ENCODE results near the gene TBC1D16.
"Not testable (repeated sequence)": the region's sequence is repeated elsewhere in the genome, so short reads cannot be mapped to it uniquely, and the experiment has no call there.

The TBC1D16 gene

GRCh38 chr17:79960788-79961522 is 74.7 kb downstream of the TBC1D16 start:
- no peaks in the 10 kb centered on the region for H3K4me1 ChIP-seq (ENCODE audit: control insufficient read depth in 1 of 2, insufficient read depth in 1 of 2, low read depth in 1 of 2, low read length in 1 of 2)
- no peak overlapping the region for H3K4me3 ChIP-seq (ENCODE audit: low read depth in 1 of 2, low read length in 1 of 2)
- no peaks in the 10 kb centered on the region for H3K36me3 ChIP-seq

DNA sequence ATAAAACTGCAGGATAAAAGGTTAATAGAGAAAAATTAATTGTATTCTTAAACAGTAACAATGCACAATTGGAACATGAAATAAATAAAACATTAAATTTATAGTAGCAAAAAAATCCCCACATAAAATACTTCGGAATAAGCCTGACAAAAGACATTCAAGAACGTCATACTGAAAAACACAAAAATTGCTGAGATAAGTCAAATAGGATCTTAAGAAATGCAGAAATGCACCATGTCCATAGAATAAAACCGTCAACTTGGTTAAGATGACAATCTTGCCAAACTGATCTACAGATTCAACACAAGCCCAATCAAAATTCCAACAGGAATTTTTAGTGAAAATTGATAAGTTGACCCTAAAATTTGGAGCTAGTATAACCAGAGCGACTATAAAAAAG is 76.6 kb downstream of the TBC1D16 start:
- peaks cover 5% of the 10 kb centered on the region for H3K27me3 ChIP-seq
- H3K4me3 ChIP-seq (ENCODE audit: low read depth in 1 of 2, low read length in 1 of 2) = no peak overlapping the region
- TF ChIP-seq, protein P1, sequence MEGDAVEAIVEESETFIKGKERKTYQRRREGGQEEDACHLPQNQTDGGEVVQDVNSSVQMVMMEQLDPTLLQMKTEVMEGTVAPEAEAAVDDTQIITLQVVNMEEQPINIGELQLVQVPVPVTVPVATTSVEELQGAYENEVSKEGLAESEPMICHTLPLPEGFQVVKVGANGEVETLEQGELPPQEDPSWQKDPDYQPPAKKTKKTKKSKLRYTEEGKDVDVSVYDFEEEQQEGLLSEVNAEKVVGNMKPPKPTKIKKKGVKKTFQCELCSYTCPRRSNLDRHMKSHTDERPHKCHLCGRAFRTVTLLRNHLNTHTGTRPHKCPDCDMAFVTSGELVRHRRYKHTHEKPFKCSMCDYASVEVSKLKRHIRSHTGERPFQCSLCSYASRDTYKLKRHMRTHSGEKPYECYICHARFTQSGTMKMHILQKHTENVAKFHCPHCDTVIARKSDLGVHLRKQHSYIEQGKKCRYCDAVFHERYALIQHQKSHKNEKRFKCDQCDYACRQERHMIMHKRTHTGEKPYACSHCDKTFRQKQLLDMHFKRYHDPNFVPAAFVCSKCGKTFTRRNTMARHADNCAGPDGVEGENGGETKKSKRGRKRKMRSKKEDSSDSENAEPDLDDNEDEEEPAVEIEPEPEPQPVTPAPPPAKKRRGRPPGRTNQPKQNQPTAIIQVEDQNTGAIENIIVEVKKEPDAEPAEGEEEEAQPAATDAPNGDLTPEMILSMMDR (IDR thresholded peaks at IDR 0.05) = no peak
- no peaks in the 10 kb centered on the region for H3K9me3 ChIP-seq
- no peaks in the 10 kb centered on the region for H3K36me3 ChIP-seq
- no peak overlapping the region for H3K27ac ChIP-seq
- H3K4me1 ChIP-seq (ENCODE audit: control insufficient read depth in 1 of 2, insufficient read depth in 1 of 2, low read depth in 1 of 2, low read length in 1 of 2) = no peaks in the 10 kb centered on the region

More at GRCh38 chr17:79960788-79961522, 74.7 kb downstream of the TBC1D16 start:
- H3K27ac ChIP-seq = no peak overlapping the region
- H3K27me3 ChIP-seq = peaks cover 12% of the 10 kb centered on the region
- no peaks in the 10 kb centered on the region for H3K9me3 ChIP-seq
- TF ChIP-seq, protein P1 (IDR thresholded peaks at IDR 0.05) = no peak

GRCh38 chr17:79956853-79957252 is 78.8 kb downstream of the TBC1D16 start:
- Histone ChIP-seq H3K36me3 (no peaks in the 10 kb centered on the region), H3K4me1 (ENCODE audit: control insufficient read depth in 1 of 2, insufficient read depth in 1 of 2, low read depth in 1 of 2, low read length in 1 of 2) (no peaks in the 10 kb centered on the region), H3K27me3 (peaks cover 1% of the 10 kb centered on the region), H3K27ac (no peak overlapping the region), H3K4me3 (ENCODE audit: low read depth in 1 of 2, low read length in 1 of 2) (no peak overlapping the region), H3K9me3 (no peaks in the 10 kb centered on the region)
- TF ChIP-seq, protein P1 (IDR thresholded peaks at IDR 0.05) = no peak

GRCh38 chr17:79956441-79956735 is 79.3 kb downstream of the TBC1D16 start:
- not testable (repeated sequence) for H3K27me3 ChIP-seq; H3K4me1 ChIP-seq (ENCODE audit: control insufficient read depth in 1 of 2, insufficient read depth in 1 of 2, low read depth in 1 of 2, low read length in 1 of 2); H3K27ac ChIP-seq; H3K36me3 ChIP-seq; H3K9me3 ChIP-seq; H3K4me3 ChIP-seq (ENCODE audit: low read depth in 1 of 2, low read length in 1 of 2)

DNA sequence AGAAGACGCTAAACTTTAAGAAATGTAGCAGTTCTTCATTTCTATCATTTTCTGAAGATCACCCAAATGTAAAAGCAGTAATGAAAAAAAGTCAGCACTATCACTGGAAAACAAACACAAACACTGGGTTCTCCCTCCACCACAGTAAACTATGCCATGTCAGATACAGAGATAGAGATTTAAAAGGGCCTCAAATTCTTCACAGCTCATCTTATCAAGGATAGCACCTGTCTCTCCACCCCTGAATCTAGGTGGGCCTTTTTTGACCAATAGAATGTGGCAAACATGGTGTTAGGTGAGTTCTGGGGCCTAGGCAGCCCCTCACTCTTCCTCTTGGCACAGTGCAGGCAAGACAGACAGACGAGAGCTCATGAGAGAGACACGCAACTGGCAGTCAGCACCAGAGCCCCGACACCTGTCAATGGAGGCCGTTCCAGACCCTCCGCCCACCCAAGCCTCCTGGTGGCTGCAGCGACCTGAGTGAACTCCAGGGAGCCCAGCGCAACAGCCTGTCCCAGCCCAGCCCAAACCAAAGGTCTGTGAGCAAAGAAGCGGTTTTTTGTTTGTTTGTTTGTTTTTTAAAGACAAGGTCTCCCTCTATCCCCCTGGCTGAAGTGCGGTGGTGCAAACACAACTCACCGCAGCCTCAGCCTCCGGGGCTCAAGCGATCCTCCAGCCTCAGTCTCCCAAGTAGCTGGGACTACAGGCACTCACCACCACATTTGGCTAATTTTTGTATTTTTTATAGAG is 79.8 kb downstream of the TBC1D16 start:
- Histone ChIP-seq H3K27me3 (peaks cover 7% of the 10 kb centered on the region), H3K4me3 (ENCODE audit: low read depth in 1 of 2, low read length in 1 of 2) (no peak overlapping the region)
- TF ChIP-seq, protein P1 (IDR thresholded peaks at IDR 0.05) = no peak

DNA sequence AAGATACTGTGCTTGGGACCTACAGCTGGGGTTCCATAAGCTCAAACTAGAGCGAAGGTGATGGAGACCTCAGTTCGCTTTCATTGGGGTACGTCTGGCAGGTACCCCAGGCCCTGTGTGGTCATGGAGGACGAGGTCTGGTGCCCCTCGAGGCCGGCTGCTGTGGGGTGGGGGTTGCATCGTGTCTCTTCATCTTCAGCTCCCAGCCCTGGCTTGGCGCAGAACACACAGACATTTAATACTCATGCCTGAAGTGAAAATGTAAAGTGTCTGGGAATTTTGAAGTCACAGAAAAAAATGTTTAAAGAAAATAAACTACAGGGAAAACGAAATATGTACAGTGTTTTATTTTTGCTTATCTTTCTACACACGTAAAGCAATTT is 80.5 kb downstream of the TBC1D16 start:
- Histone ChIP-seq H3K9me3 (no peaks in the 10 kb centered on the region), H3K4me1 (ENCODE audit: control insufficient read depth in 1 of 2, insufficient read depth in 1 of 2, low read depth in 1 of 2, low read length in 1 of 2) (no peaks in the 10 kb centered on the region), H3K36me3 (no peaks in the 10 kb centered on the region), H3K27me3 (peaks cover 14% of the 10 kb centered on the region), H3K4me3 (ENCODE audit: low read depth in 1 of 2, low read length in 1 of 2) (no peak overlapping the region), H3K27ac (no peak overlapping the region)
- TF ChIP-seq, protein P1 (IDR thresholded peaks at IDR 0.05) = no peak

More for the DNA sequence above, 79.8 kb downstream of the TBC1D16 start:
- no peaks in the 10 kb centered on the region for H3K9me3 ChIP-seq
- no peak overlapping the region for H3K27ac ChIP-seq
- no peaks in the 10 kb centered on the region for H3K36me3 ChIP-seq
- H3K4me1 ChIP-seq (ENCODE audit: control insufficient read depth in 1 of 2, insufficient read depth in 1 of 2, low read depth in 1 of 2, low read length in 1 of 2) = no peaks in the 10 kb centered on the region
